GM12873 (cell line): ENCODE results near the gene EDN1.

Experiments used
- TF ChIP-seq, protein P1 (sequence below): IDR thresholded peaks from 2 replicates; pipeline ENCODE4 v1.5.1; 2012; ENCODE audit warnings: low read depth, mild to moderate bottlenecking, moderate library complexity, low read length, control low read depth; ENCODE audit not compliant: insufficient read depth; ENCODE audit errors: missing control alignments

EDN1 gene

DNA sequence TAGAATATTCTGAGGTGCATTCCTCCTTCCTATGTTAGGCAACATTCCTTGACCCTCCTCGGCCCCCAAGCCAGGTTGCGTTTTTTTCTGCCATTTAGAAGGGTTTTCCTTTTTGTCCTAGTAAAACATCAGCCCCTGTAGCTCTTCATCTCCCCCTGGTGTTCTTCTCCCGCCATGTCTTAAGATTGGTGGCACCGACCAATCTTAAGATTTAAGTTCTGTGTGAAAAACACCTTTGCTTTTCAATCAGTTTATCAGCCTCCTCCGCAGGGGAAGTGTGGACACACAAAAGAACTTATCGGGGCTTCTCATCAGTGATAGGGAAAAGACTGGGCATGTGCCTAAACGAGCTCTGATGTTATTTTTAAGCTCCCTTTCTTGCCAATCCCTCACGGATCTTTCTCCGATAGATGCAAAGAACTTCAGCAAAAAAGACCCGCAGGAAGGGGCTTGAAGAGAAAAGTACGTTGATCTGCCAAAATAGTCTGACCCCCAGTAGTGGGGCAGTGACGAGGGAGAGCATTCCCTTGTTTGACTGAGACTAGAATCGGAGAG, 719 bp upstream of the EDN1 start:
- TF ChIP-seq, protein P1, sequence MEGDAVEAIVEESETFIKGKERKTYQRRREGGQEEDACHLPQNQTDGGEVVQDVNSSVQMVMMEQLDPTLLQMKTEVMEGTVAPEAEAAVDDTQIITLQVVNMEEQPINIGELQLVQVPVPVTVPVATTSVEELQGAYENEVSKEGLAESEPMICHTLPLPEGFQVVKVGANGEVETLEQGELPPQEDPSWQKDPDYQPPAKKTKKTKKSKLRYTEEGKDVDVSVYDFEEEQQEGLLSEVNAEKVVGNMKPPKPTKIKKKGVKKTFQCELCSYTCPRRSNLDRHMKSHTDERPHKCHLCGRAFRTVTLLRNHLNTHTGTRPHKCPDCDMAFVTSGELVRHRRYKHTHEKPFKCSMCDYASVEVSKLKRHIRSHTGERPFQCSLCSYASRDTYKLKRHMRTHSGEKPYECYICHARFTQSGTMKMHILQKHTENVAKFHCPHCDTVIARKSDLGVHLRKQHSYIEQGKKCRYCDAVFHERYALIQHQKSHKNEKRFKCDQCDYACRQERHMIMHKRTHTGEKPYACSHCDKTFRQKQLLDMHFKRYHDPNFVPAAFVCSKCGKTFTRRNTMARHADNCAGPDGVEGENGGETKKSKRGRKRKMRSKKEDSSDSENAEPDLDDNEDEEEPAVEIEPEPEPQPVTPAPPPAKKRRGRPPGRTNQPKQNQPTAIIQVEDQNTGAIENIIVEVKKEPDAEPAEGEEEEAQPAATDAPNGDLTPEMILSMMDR = peak; percentile 83

DNA sequence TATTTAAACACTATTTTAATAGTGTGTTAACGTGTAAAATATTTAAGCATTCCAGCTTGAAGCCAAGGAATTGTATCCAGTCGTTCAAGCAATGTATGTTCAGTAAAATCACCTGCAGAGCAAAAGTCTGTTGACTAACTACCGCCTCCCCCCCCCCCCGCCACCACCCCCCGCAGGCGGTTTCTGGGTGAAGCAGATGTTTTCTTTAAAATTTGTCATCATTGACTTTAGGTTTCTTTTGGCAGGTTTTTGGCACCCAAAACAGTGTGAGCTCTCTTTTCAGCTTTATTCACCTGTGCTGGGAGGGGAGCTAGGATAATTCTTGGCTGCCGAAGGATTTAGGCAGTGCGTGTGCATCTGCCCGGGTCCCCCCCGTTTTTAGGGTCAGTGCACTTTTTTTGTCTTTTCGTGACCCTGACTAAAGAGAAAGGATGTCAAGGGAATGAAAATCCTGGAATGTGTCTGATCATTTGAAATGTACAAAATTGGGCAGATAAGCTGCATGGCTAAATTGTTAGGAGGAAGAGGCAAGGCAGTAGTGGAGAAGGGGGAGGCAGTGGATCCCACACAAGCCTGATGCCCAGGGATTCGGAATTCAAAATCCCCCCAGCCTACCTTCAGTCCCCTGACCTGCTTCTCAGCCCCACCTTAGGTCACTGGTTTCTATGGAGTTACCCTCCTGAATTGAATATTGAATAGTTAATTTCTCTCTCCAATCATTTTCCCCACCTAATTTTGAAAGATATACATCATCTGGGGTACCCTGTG, 1.1 kb downstream of the EDN1 start:
- TF ChIP-seq, protein P1 = no peak

DNA sequence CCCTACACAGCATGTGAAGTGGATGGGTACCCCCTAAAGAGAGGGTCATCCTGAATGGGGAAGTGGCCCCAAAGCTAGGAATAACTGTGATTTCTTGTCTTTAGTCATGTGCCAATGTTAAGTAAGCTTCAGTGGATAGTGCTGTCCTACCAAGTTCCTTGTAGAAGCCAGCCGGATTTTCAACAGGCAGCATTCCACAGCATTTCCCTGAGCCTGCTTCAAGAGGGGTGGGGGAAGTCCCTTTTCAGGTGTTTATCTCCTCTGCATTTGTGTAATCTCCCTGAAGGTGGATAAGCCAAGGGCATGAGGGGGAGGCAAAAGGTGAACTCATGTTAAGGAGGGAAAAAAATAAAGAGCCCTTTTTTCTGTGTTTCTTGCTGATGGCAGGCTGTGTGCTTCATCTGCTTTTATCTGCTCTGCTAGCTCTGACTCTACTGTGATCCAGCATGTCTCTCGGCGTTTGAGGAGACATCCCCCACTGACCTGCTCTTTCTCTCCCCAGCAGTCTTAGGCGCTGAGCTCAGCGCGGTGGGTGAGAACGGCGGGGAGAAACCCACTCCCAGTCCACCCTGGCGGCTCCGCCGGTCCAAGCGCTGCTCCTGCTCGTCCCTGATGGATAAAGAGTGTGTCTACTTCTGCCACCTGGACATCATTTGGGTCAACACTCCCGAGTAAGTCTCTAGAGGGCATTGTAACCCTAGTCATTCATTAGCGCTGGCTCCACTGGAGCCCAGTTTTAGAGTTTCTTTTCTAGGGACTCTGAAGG, 1.9 kb downstream of the EDN1 start:
- TF ChIP-seq, protein P1 = peak; percentile 39

DNA sequence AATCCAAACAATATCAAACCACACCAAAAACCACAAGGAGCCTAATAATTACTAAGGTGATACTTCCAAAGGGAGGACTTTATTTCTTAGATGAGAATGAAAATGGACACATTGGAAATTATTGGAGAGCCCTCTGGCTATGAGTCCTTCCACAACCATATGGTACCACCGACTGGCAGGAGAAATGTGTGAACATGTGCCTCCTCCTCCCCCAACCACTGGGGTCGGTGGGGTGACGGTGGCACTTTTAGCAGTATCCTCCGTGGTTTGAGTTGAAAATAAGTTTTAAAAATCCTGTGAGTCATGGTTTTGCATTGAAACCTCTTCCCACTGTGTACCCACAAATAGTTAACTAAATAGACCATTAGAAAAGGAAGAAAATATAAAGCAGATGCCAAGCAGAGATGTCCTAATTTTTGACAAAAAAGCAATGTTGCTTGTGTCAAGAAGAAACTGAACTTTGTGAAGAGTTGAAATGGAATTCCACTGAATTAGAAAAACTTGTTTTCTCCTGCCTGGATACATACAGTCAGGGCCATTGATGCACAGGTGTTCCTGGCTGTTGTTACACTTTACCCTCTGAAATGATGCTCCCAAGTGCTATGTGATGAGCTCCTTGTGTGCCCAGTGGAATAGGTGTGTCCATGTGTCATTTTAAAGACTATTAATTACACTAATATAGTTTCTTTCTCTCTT, 3.2 kb downstream of the EDN1 start:
- TF ChIP-seq, protein P1 = no peak

DNA sequence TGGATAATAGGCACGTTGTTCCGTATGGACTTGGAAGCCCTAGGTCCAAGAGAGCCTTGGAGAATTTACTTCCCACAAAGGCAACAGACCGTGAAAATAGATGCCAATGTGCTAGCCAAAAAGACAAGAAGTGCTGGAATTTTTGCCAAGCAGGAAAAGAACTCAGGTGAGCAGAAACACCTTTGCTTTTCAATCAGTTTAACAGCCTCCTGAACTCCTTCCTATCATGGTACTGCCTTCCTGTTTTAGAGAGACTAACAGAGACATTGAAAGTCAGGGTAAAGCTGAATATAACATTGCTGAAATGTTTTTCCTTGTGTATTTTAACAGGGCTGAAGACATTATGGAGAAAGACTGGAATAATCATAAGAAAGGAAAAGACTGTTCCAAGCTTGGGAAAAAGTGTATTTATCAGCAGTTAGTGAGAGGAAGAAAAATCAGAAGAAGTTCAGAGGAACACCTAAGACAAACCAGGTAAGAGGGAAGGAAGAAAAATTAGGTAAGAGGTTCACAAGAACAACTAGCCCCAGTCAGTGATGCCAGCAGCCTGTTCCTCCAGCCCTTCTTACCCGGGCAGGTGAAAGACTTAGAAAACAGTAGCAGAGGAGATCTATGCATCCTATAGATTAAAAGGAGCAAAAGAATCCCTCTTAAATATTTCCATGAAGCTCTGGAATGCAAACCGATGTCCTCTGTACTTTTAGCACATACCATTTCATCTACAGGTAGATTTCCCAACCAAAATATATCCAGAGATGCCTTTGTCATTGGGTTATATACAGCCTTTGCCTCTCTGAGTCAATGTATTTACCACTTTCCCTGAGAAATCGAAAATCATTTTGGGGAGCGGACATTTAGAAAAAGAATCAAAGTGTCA, 4.0 kb downstream of the EDN1 start:
- TF ChIP-seq, protein P1 = no peak

DNA sequence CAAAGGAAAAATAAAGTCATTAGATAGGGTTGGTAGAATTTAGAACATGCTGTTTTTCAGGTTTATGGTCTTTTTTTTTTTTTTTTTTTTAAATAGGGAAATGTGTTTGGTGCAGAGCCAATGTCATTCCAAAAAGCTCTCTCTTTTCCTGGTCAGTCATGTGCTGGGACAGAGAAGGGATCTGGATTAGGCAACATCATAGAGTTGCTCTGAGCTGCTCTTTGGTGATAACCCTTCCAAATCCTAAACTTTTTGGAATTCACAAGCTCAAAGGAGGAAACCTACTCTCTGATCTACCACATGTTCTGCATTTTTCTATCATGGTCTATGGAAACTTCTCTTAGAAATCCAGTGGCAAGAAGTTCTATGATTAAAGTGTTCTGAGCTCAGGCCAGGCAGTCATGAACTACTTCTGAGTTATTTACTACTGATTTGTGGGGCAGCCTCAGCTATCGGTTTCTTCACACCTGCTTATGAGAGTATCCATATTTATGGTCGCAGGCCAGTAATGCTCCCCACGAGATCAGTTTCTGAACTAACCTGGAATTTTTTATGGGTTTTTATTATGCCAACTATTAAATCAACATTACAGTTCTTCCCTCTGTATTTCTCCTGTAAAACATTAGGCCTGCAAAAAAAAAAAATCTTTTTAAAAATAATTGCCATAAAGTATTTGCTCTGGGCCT, 4.8 kb downstream of the EDN1 start:
- TF ChIP-seq, protein P1 = no peak
